Osteoblast (primary cell): ENCODE measurements around the gene NLRP12. TPM values are rescaled to one million over a fixed set of nuclear protein-coding genes. Genes with fewer than 3 reads are reported as not detected.
"Not testable (repeated sequence)": the region's sequence is repeated elsewhere in the genome, so short reads cannot be mapped to it uniquely, and the experiment has no call there.

ENCODE experiments used
- DNase-seq: peaks from one replicate; pipeline ENCODE4 v3.0.0; 2011; ENCODE audit warnings: low spot score, mixed read lengths; ENCODE audit not compliant: insufficient read length; ENCODE audit errors: missing footprints
- H2AFZ ChIP-seq: 2 replicates; pipeline ENCODE4 v1.6.0; 2011; ENCODE audit warnings: mild to moderate bottlenecking, low read length
- H3K27ac ChIP-seq: 2 replicates; pipeline ENCODE4 v1.5.1; 2011; ENCODE audit warnings: mild to moderate bottlenecking, low read depth, low read length, moderate library complexity
- H3K27me3 ChIP-seq: 2 replicates; pipeline ENCODE4 v1.6.0; 2012; ENCODE audit warnings: mild to moderate bottlenecking, control low read depth, inconsistent platforms, low read length, moderate library complexity; ENCODE audit not compliant: insufficient read depth
- H3K36me3 ChIP-seq: 2 replicates; pipeline ENCODE4 v1.5.1; 2011; ENCODE audit warnings: mild to moderate bottlenecking, low read length, control low read depth, moderate library complexity; ENCODE audit not compliant: insufficient read depth
- H3K4me1 ChIP-seq: 2 replicates; pipeline ENCODE4 v1.5.1; 2011; ENCODE audit warnings: mild to moderate bottlenecking, low read length, control low read depth, moderate library complexity; ENCODE audit not compliant: insufficient read depth
- H3K4me2 ChIP-seq: 2 replicates; pipeline ENCODE4 v1.6.0; 2011; ENCODE audit warnings: mild to moderate bottlenecking, low read length; ENCODE audit not compliant: insufficient read depth
- H3K4me3 ChIP-seq: fragments of 200-600 bp; sonication (generic); 3 replicates; pipeline ENCODE4 v1.5.1; 2012; ENCODE audit warnings: mild to moderate bottlenecking, low read length, inconsistent platforms; ENCODE audit not compliant: insufficient read depth
- H3K79me2 ChIP-seq: 2 replicates; pipeline ENCODE4 v1.6.0; 2012; ENCODE audit warnings: mild to moderate bottlenecking, low read length, control low read depth, inconsistent platforms; ENCODE audit not compliant: insufficient read depth
- H3K9me3 ChIP-seq: 2 replicates; pipeline ENCODE4 v1.5.1; 2011; ENCODE audit warnings: low read depth, low read length, control low read depth
- H4K20me1 ChIP-seq: 2 replicates; pipeline ENCODE4 v1.6.0; 2012; ENCODE audit warnings: mild to moderate bottlenecking, low read length, control low read depth; ENCODE audit not compliant: insufficient read depth
- CTCF ChIP-seq: IDR thresholded peaks from 2 replicates; pipeline ENCODE4 v1.5.1; 2011; ENCODE audit warnings: mild to moderate bottlenecking, low read depth, low read length, moderate library complexity; ENCODE audit errors: extremely low read depth
- total RNA-seq: library from RNA; depleted of rRNA; stranded (reverse); fragments of >200 nt; gene quantifications from 2 replicates; pipeline ENCODE4 v1.2.3, GENCODE V29; 2012

Gene NLRP12
- total RNA-seq, 1 donor, result not detected

GRCh38 chr19:53838446-53838845, 14.3 kb upstream of the NLRP12 start:
- not testable (repeated sequence) for H3K27ac ChIP-seq, H3K79me2 ChIP-seq, DNase-seq, H3K4me3 ChIP-seq, H3K4me2 ChIP-seq, H4K20me1 ChIP-seq, H3K27me3 ChIP-seq, H3K36me3 ChIP-seq, H2AFZ ChIP-seq, H3K9me3 ChIP-seq
- peaks cover 17% of the 10 kb centered on the region for H3K4me1 ChIP-seq

GRCh38 chr19:53832861-53833260, 8.7 kb upstream of the NLRP12 start:
- DNase-seq, H3K4me1 ChIP-seq, H3K36me3 ChIP-seq, H4K20me1 ChIP-seq, H3K4me3 ChIP-seq, H3K27ac ChIP-seq, H3K9me3 ChIP-seq, H2AFZ ChIP-seq, H3K79me2 ChIP-seq, H3K4me2 ChIP-seq: not testable (repeated sequence)
- peaks cover 11% of the 10 kb centered on the region for H3K27me3 ChIP-seq

GRCh38 chr19:53828531-53828930, 4.4 kb upstream of the NLRP12 start:
- H2AFZ ChIP-seq, result no peak overlapping the region
- H3K4me1 ChIP-seq, result no peaks in the 10 kb centered on the region
- no peaks in the 10 kb centered on the region for H4K20me1 ChIP-seq
- H3K27me3 ChIP-seq, result peaks cover 11% of the 10 kb centered on the region
- no peaks in the 10 kb centered on the region for H3K36me3 ChIP-seq
- DNase-seq, result no peak
- no peak overlapping the region for H3K4me3 ChIP-seq
- H3K79me2 ChIP-seq, result no peaks in the 10 kb centered on the region
- no peaks in the 10 kb centered on the region for H3K9me3 ChIP-seq
- H3K4me2 ChIP-seq, result no peak overlapping the region
- no peak for TF ChIP-seq CTCF
- H3K27ac ChIP-seq, result no peak overlapping the region

GRCh38 chr19:53826876-53827275, 2.8 kb upstream of the NLRP12 start:
- Histone ChIP-seq H3K4me1 (no peaks in the 10 kb centered on the region), H4K20me1 (no peaks in the 10 kb centered on the region), H3K79me2 (no peaks in the 10 kb centered on the region), H3K4me3 (no peak overlapping the region), H2AFZ (no peak overlapping the region), H3K27ac (no peak overlapping the region), H3K4me2 (no peak overlapping the region), H3K9me3 (no peaks in the 10 kb centered on the region), H3K27me3 (peaks cover 9% of the 10 kb centered on the region), H3K36me3 (no peaks in the 10 kb centered on the region)
- TF ChIP-seq CTCF, result no peak
- DNase-seq, result no peak

- no peak for TF ChIP-seq CTCF
- no peak overlapping the region for H3K4me2 ChIP-seq
- H3K27me3 ChIP-seq, result peaks cover 3% of the 10 kb centered on the region
- H3K4me1 ChIP-seq, result no peaks in the 10 kb centered on the region
- H3K79me2 ChIP-seq, result no peaks in the 10 kb centered on the region
- H4K20me1 ChIP-seq, result no peaks in the 10 kb centered on the region
- no peak overlapping the region for H2AFZ ChIP-seq
- no peaks in the 10 kb centered on the region for H3K9me3 ChIP-seq
- no peaks in the 10 kb centered on the region for H3K36me3 ChIP-seq
- H3K27ac ChIP-seq, result no peak overlapping the region
- no peak overlapping the region for H3K4me3 ChIP-seq
- DNase-seq, result no peak
Measured at GRCh38 chr19:53823380-53824120, 564 bp downstream of the NLRP12 start.
